Keratinocyte (primary cell): ENCODE results near the gene NUDT3. TPM values are rescaled to one million over a fixed set of nuclear protein-coding genes. Genes with fewer than 3 reads are reported as not detected.

ENCODE experiments used
- DNase-seq: peaks from one replicate; pipeline ENCODE4 v3.0.0-alpha.2; 2011; ENCODE audit warnings: low read depth, missing footprints, low spot score
- FAIRE-seq: peaks from 2 replicates; lab custom pipeline; 2011; peaks lifted over from hg19 to GRCh38; lab: Jason Lieb, UNC
- H2AFZ ChIP-seq: 2 replicates; pipeline ENCODE4 v1.6.0; 2012; ENCODE audit warnings: low read length, control low read depth, inconsistent platforms; ENCODE audit not compliant: control insufficient read depth
- H3K27ac ChIP-seq: 2 replicates; pipeline ENCODE4 v1.5.1; 2011; ENCODE audit warnings: low read length; ENCODE audit not compliant: control insufficient read depth, insufficient read depth
- H3K27me3 ChIP-seq: 3 replicates; pipeline ENCODE4 v1.6.0; 2011; ENCODE audit warnings: low read length; ENCODE audit not compliant: control insufficient read depth, insufficient read depth; ENCODE audit errors: extremely low read depth
- H3K36me3 ChIP-seq, 2 experiments: 2 replicates in 1 of 2; 3 replicates in 1 of 2; pipeline ENCODE4 v1.5.1; 2011; ENCODE audit warnings: low read length in 2 of 2, mild to moderate bottlenecking in 1 of 2; ENCODE audit not compliant: control insufficient read depth in 2 of 2, insufficient read depth in 2 of 2; ENCODE audit errors: extremely low read depth in 1 of 2
- H3K4me1 ChIP-seq: 3 replicates; pipeline ENCODE4 v1.5.1; 2011; ENCODE audit warnings: low read length; ENCODE audit not compliant: control insufficient read depth, insufficient read depth; ENCODE audit errors: extremely low read depth
- H3K4me2 ChIP-seq: 3 replicates; pipeline ENCODE4 v1.6.0; 2011; ENCODE audit warnings: low read depth, low read length; ENCODE audit not compliant: control insufficient read depth, insufficient read depth; ENCODE audit errors: extremely low read depth
- H3K4me3 ChIP-seq, 3 experiments: fragments of 200-600 bp in 1 of 3; sonication (generic) in 1 of 3; 2 replicates in 2 of 3; 3 replicates in 1 of 3; pipeline ENCODE4 v1.5.1; 2011 to 2016; ENCODE audit warnings: low read length in 3 of 3, mild to moderate bottlenecking in 3 of 3, control low read depth in 2 of 3, inconsistent platforms in 1 of 3, low read depth in 1 of 3, mixed read lengths in 1 of 3, mixed run types in 1 of 3, moderate library complexity in 1 of 3; ENCODE audit not compliant: control insufficient read depth in 2 of 3, insufficient read depth in 2 of 3; ENCODE audit errors: extremely low read depth in 1 of 3
- H3K79me2 ChIP-seq: 2 replicates; pipeline ENCODE4 v1.6.0; 2012; ENCODE audit warnings: low read length; ENCODE audit not compliant: control insufficient read depth, insufficient read depth
- H3K9ac ChIP-seq: 3 replicates; pipeline ENCODE4 v1.6.0; 2011; ENCODE audit warnings: low read length; ENCODE audit not compliant: control insufficient read depth, insufficient read depth; ENCODE audit errors: extremely low read depth
- H3K9me1 ChIP-seq: 3 replicates; pipeline ENCODE4 v1.6.0; 2011; ENCODE audit warnings: low read length; ENCODE audit not compliant: control insufficient read depth, insufficient read depth; ENCODE audit errors: extremely low read depth
- H3K9me3 ChIP-seq: 2 replicates; pipeline ENCODE4 v1.5.1; 2012; ENCODE audit warnings: low read depth, low read length; ENCODE audit not compliant: control insufficient read depth
- H4K20me1 ChIP-seq: 3 replicates; pipeline ENCODE4 v1.6.0; 2011; ENCODE audit warnings: low read length; ENCODE audit not compliant: control insufficient read depth, insufficient read depth; ENCODE audit errors: extremely low read depth
- EZH2 ChIP-seq: IDR thresholded peaks from one replicate; pipeline ENCODE4 v1.6.1; 2012; ENCODE audit warnings: inconsistent platforms, mild to moderate bottlenecking, low read length, moderate library complexity
- dilution Hi-C: fragments of 300-500 bp; cut with MboI; formaldehyde crosslinking; loops from one replicate; pipeline ENCODE4 v1.7.0; 2020; ENCODE audit warnings: low sequenced_read_pairs; ENCODE audit not compliant: extremely low pct_ligation_motif_present
- polyA plus RNA-seq, 5 experiments: library from polyadenylated mRNA; depleted of rRNA in 3 of 5; stranded (reverse) in 3 of 5; stranded (forward) in 1 of 5; unstranded in 1 of 5; fragments of >200 nt; gene quantifications; 1 replicate in 1 of 5; 2 replicates in 3 of 5; 3 replicates in 1 of 5; pipeline versions ENCODE4 v1.2.1 to v1.2.3, GENCODE V29; 2011 to 2012; ENCODE audit warnings: missing spikeins in 2 of 5, low read depth in 1 of 5, low replicate concordance in 1 of 5
- TF ChIP-seq, protein P1 (sequence below), 3 experiments: IDR thresholded peaks in 1 of 3; conservative IDR thresholded peaks in 1 of 3; optimal IDR thresholded peaks in 1 of 3; 2 replicates in 2 of 3; 3 replicates in 1 of 3; pipeline versions ENCODE3 to v1.5.1; 2011; ENCODE audit warnings: low read length in 3 of 3, mild to moderate bottlenecking in 3 of 3, moderate library complexity in 2 of 3, control low read depth in 1 of 3, inconsistent platforms in 1 of 3; ENCODE audit not compliant: insufficient read depth in 2 of 3; ENCODE audit errors: extremely low read depth in 1 of 3

The NUDT3 gene
- polyA plus RNA-seq, 1 donor (not counting 4 experiments of a cell fraction or from before 2014, with no cell fraction given), result 16.5 TPM

DNA sequence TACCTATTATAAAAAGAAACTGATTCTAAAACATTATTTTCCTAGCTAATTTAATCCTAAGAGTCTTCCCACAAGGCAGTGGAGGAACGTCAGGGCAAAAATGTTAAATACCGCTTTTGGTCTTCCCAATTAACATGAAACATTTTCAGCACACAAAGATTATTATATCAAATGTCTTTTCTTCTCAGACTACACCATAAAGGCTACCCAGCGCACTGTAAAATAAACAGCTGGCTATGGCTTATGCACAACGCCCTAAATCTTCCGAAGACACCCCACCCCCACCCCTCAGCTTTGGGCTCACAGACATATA lies 1.0 kb downstream of the NUDT3 start:
- H3K36me3 ChIP-seq, result no peaks in the 10 kb centered on the region
- TF ChIP-seq EZH2, result no peak
- TF ChIP-seq, protein P1, sequence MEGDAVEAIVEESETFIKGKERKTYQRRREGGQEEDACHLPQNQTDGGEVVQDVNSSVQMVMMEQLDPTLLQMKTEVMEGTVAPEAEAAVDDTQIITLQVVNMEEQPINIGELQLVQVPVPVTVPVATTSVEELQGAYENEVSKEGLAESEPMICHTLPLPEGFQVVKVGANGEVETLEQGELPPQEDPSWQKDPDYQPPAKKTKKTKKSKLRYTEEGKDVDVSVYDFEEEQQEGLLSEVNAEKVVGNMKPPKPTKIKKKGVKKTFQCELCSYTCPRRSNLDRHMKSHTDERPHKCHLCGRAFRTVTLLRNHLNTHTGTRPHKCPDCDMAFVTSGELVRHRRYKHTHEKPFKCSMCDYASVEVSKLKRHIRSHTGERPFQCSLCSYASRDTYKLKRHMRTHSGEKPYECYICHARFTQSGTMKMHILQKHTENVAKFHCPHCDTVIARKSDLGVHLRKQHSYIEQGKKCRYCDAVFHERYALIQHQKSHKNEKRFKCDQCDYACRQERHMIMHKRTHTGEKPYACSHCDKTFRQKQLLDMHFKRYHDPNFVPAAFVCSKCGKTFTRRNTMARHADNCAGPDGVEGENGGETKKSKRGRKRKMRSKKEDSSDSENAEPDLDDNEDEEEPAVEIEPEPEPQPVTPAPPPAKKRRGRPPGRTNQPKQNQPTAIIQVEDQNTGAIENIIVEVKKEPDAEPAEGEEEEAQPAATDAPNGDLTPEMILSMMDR (optimal IDR thresholded peaks at IDR 0.05 in 1 of 3, IDR thresholded peaks at IDR 0.05 in 1 of 3, conservative IDR thresholded peaks at IDR 0.05 in 1 of 3; ENCODE audit: extremely low read depth in 1 of 3, insufficient read depth in 2 of 3, low read length in 3 of 3), result no peak
- no peaks in the 10 kb centered on the region for H3K9me3 ChIP-seq
- peaks cover 11% of the 10 kb centered on the region for H3K4me1 ChIP-seq
- peak overlapping the region; percentile 68 for H2AFZ ChIP-seq
- FAIRE-seq (no peak), DNase-seq (no peak)
- peak overlapping the region; percentile 82 to 99 (median 94) for H3K4me3 ChIP-seq
- H3K4me2 ChIP-seq, result peak overlapping the region; percentile 97
- no peaks in the 10 kb centered on the region for H3K9me1 ChIP-seq
- no peaks in the 10 kb centered on the region for H3K27me3 ChIP-seq
- dilution Hi-C loops, result no loop called here
- H3K79me2 ChIP-seq, result peaks cover 57% of the 10 kb centered on the region
- H3K27ac ChIP-seq, result peak overlapping the region; percentile 72
- peak overlapping the region; percentile 89 for H3K9ac ChIP-seq
- no peaks in the 10 kb centered on the region for H4K20me1 ChIP-seq

DNA sequence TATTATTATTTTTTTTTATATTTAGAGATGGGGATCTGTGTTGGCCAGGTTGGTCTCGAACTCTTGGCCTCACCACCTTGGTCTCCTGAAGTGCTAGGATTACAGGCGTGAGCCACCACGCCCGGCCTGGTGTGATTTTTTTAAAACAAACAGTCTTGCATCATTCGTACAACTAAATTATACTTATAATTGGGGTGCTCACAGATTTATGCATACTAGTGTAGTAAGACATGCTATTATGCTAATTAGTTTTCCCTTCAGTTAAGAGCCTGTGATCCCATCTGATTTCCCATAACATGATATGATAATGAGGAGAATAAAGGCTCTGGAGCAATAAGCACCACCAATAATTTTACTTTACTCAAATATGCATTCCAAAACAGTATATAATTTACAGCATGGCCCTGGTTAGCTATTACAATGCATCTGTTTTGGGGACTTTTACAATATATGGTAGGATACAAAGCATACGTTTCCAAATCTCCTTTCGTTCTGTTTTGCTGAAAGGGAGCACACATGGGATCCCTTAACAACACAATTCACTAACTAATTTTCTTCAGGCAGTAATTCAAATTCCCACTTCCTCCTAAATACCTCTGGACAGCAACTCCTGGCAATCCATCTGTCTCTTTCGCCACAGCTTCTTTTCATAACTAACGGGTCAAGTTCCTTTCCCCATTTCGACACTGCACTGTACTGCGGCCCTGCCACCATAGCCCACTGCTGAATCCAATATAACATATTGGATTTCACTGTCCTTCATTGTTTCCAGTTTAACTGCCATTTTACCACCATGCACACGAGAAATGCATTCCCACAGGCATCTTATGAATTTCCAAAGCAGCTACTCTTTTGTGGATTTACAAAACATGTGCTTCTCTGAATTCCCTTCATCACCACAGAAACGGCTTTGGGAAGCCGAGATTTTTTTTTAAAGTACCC lies 1.7 kb downstream of the NUDT3 start:
- Histone ChIP-seq H3K79me2 (peaks cover 64% of the 10 kb centered on the region), H3K9me3 (no peaks in the 10 kb centered on the region), H3K9ac (peak overlapping the region; percentile 89), H3K4me1 (peaks cover 11% of the 10 kb centered on the region), H3K9me1 (no peaks in the 10 kb centered on the region), H4K20me1 (peaks cover 2% of the 10 kb centered on the region), H3K27me3 (no peaks in the 10 kb centered on the region), H3K36me3 (no peaks in the 10 kb centered on the region), H2AFZ (peak overlapping the region; percentile 27), H3K27ac (peak overlapping the region; percentile 72), H3K4me3 (peak overlapping the region; percentile 82 to 99 (median 94)), H3K4me2 (peak overlapping the region; percentile 97)
- dilution Hi-C loops, result no loop called here
- FAIRE-seq (no peak), DNase-seq (no peak)
- no peak for TF ChIP-seq EZH2
- TF ChIP-seq, protein P1 (optimal IDR thresholded peaks at IDR 0.05 in 1 of 3, IDR thresholded peaks at IDR 0.05 in 1 of 3, conservative IDR thresholded peaks at IDR 0.05 in 1 of 3; ENCODE audit: extremely low read depth in 1 of 3, insufficient read depth in 2 of 3, low read length in 3 of 3), result no peak
